Measurements from ENCODE around the gene UGT2B11.
"Not testable (repeated sequence)": the region's sequence is repeated elsewhere in the genome, so short reads cannot be mapped to it uniquely, and the experiment has no call there.

The UGT2B11 gene

DNA sequence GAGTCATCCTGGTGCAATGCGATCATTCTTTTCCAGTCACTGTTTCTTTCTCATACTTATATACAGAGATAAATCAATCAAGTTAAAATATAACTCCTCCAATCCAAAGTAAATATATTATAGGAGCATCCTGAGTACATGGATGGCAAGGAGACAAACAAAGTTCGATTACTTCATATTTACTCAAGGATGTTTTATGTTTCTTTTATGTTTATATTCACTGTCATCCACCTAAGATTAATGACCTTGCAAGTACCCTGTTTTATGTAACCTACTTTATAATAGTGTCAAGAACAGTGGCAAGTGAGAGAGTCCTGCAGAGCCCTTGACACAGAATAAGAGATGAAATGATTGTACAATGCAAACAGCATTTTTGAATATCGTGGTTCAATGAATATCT lies at the start of gene UGT2B11:
UGT2B11 (minus strand) TSS at position 33 of the 400 bp plus-strand sequence; CDS start at position 7, 26 bp downstream.
- TF ChIP-seq, protein P1, sequence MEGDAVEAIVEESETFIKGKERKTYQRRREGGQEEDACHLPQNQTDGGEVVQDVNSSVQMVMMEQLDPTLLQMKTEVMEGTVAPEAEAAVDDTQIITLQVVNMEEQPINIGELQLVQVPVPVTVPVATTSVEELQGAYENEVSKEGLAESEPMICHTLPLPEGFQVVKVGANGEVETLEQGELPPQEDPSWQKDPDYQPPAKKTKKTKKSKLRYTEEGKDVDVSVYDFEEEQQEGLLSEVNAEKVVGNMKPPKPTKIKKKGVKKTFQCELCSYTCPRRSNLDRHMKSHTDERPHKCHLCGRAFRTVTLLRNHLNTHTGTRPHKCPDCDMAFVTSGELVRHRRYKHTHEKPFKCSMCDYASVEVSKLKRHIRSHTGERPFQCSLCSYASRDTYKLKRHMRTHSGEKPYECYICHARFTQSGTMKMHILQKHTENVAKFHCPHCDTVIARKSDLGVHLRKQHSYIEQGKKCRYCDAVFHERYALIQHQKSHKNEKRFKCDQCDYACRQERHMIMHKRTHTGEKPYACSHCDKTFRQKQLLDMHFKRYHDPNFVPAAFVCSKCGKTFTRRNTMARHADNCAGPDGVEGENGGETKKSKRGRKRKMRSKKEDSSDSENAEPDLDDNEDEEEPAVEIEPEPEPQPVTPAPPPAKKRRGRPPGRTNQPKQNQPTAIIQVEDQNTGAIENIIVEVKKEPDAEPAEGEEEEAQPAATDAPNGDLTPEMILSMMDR (conservative IDR thresholded peaks at IDR 0.05; ENCODE audit: control insufficient read depth, insufficient read depth, low read depth, low read length): no peak
- no peak for DNase-seq (ENCODE audit: low read depth)
- no peak within 1 kb of the TSS for H3K4me3 ChIP-seq (ENCODE audit: control insufficient read depth, low read depth, low read length)

DNA sequence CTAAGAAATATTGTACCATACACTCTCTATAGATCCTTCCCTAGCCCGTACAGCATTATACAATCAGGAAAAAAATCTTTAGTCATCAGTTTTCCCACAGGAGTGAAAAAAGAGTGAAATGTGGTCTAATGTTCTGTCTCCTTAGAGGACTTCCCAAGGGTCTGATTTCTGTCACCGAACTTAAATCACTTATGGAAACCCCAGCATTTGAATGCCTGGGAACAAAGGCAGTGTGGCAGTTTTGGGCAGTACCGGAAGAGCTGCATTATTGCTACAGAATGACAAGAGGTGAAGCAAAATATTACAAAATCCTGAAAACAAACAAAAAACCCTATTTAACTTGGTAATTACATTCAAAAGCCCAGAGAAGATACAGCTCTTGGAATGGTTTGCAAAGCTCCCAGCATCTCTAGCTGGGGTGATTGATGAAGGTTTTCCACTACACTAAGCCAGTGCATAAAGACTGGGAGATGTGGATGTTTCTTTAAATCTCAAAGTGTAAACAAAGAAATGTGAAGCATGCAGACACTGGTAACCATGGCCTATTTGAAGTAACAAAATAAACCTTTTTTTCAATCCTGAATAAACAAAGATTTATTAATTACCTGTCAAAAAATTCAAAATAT lies 38.7 kb upstream of the UGT2B11 start:
- not testable (repeated sequence) for DNase-seq (ENCODE audit: low read depth)

DNA sequence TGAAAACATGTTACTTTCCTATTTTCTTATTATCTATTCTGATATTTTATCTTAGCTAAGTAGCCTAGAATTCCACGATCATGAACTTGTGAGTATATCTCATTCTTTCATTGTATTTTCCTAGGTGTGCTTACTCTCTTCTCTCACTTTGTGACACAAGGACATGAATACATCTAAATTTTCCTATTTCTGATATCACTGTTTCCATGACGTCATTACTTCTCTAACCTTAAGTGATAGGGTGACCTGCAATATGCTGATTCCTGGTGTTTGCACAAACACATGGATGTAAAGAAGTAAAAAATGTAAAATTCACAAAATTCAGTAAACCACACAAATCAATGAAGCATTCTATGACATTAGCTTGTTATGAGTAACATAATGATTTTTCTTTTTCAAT lies 36.3 kb upstream of the UGT2B11 start:
- not testable (repeated sequence) for H3K4me3 ChIP-seq (ENCODE audit: control insufficient read depth, low read depth, low read length); DNase-seq (ENCODE audit: low read depth)

More for the DNA sequence above, 38.7 kb upstream of the UGT2B11 start:
- H3K4me3 ChIP-seq (ENCODE audit: control insufficient read depth, low read depth, low read length): not testable (repeated sequence)

DNA sequence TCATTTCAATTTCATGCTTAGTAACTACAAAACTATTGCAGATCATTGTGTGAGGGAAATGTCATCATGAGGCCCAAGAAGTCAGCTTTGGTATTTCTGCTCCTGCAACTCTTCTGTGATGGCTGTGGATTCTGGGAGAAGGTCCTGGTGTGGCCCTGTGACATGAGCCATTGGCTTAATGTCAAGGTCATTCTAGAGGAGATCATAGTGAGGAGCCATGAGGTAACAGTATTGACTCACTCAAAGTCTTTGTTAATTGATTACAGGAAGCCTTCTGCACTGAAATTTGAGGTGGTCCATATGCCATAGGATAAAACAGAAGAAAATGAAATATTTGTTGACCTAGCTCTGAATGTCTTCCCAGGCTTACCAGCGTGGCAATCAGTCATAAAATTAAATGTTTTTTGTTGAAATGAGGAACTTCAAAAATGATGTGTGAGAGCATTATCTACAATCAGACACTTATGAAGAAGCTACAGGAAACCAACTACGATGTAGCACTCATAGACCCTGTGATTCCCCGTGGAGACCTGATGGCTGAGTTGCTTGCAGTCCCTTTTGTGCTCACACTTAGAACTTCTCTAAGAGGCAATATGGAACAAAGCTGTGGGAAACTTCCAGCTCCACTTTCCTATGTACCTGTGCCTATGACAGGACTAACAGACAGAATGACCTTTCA lies 28.2 kb upstream of the UGT2B11 start:
- not testable (repeated sequence) for DNase-seq (ENCODE audit: low read depth); H3K4me3 ChIP-seq (ENCODE audit: control insufficient read depth, low read depth, low read length)

DNA sequence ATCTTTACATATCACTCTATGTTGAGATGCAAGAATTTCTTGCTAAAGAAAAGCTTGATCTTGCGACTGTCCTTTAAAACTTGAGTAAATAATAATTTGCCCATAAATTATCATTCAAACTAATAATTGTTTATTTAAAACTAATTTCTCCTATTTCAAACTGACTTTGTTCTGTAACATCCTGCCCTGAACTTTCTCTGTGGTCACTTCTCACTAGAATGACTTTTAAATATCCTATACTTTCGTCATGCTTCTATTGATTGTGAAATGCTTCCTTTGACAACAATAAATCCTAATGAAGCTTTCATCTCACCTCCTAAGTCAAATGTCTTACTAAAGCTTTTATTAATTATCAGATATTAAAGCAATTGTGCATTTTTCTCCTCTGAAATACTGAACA lies 27.2 kb upstream of the UGT2B11 start:
- not testable (repeated sequence) for DNase-seq (ENCODE audit: low read depth); H3K4me3 ChIP-seq (ENCODE audit: control insufficient read depth, low read depth, low read length)

DNA sequence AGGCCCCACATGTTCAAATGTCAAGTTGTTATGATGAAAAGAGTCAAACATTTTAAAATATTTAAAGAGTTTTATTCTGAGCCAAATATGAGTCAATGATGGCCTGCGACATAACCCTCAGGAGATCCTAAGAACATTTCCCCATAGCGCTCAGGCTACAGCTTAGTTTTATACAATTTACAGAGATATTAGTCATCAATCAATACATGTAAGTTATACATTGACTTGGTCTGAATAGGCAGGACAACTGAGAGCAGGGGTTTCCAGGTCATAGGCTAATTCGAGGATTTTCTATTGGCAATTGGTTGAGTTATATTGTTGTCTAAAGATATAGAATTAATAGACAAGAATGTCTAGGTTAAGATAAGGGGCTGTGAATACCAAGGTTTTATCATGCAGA lies 26.2 kb upstream of the UGT2B11 start:
- H3K4me3 ChIP-seq (ENCODE audit: control insufficient read depth, low read depth, low read length); DNase-seq (ENCODE audit: low read depth): not testable (repeated sequence)

DNA sequence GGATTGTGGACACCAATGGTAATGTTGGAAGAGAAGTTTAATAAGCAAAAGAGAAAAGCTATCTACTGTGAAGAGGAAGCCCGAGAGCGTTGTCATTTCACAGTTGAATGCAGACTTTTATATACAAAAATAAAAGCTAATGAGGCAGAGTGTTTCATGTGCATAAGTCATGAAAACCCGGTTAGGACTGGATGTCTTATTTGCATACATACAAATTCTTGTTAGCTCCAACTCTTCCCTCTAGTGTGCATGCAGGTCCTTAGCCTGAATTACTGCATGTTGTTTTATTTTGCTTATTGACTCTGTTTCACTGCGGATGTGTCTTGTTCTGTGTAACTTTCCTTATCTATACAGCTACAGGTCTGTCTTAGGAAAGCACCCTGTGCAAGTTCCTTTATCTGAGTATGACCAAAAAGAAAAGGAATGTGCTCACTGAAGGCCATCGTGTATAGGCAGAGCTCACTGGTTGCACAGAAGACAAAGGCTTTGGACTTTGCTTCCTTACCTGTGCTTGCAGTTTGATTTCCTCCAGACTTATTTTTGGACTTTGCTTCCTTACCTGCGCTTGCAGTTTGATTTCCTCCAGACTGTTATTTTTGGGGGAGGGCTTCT lies 25.1 kb upstream of the UGT2B11 start:
- TF ChIP-seq, protein P1 (conservative IDR thresholded peaks at IDR 0.05; ENCODE audit: control insufficient read depth, insufficient read depth, low read depth, low read length): no peak
- DNase-seq (ENCODE audit: low read depth): no peak
- H3K4me3 ChIP-seq (ENCODE audit: control insufficient read depth, low read depth, low read length): no peak overlapping the region

DNA sequence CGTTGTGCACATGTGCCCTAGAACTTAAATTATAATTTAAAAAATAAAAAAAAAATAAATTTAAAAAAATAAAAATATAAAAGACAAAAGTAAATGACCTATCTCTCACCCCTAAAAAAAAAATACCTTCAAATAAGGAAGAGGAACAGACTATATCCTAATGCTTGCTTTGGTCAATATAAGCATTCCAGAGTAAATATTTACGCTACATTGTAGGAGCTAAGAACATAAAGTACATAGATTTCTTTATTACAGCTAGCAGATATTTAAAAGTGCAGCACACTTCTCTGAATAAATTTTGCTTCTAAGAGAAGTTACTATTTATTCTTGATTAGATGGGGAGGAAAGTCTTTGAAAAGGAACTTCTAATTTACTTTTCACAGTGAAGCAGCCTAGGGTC lies 24.5 kb upstream of the UGT2B11 start:
- DNase-seq (ENCODE audit: low read depth): no peak
- no peak overlapping the region for H3K4me3 ChIP-seq (ENCODE audit: control insufficient read depth, low read depth, low read length)

DNA sequence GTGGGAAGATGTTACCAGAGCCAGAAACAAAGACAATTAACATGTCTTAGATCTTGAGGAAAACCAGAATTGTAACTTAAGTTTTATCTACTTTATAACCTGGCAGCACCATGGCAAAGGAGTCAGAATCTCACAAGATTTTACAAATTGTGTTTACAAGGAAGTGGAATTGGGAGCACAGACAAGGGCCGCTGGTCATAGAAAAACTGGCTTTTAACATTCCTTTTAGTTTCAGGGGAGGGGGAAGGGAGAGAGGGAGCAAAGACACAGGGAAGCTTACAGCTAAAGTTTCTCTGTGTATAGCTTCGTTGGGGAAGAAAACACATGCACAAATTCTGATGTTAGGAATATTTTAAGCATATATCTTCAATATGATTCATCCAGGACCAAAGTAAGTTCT lies 10.3 kb upstream of the UGT2B11 start:
- H3K4me3 ChIP-seq (ENCODE audit: control insufficient read depth, low read depth, low read length): no peak overlapping the region
- TF ChIP-seq, protein P1 (conservative IDR thresholded peaks at IDR 0.05; ENCODE audit: control insufficient read depth, insufficient read depth, low read depth, low read length): no peak
- DNase-seq (ENCODE audit: low read depth): no peak

More for the DNA sequence above, 24.5 kb upstream of the UGT2B11 start:
- TF ChIP-seq, protein P1 (conservative IDR thresholded peaks at IDR 0.05; ENCODE audit: control insufficient read depth, insufficient read depth, low read depth, low read length): no peak

DNA sequence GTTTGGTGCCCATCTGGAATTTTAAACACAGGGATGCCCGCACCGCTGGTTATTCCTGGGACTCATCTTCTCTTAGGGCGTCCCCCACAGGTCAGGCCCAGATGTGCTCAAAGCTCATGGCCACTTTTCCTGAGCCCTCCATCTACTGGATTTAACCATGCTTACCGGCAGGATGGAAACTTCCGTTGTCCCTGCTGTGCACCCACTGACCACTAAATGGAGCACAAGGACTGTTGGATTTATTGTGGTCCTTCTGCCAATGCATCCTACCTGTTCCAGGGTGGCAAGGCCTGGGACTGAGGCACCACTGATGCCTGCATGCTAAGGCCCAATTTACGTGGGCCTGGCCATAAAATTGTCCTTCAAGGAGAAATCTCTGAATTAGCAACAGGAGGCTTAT lies 8.7 kb upstream of the UGT2B11 start:
- DNase-seq (ENCODE audit: low read depth): not testable (repeated sequence)

DNA sequence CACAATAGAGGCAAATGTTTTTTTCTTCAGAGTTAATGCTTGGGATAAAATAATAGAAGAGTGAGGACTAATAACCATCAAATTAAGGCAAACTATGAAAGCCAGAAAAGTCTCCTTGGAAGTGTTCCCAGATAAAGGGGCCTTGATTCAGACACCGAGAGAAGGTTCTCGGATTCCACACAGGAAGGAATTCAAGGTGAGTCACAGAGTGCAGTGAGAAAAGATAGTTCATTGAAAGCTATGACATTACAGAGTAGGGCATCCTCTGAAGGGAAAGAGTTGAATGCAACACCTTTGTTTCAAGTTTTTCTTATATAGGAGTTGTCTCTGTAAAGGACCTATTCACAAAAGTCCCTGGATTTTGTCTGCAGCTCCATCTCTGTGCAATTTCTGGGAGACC lies 3.9 kb upstream of the UGT2B11 start:
- not testable (repeated sequence) for DNase-seq (ENCODE audit: low read depth); H3K4me3 ChIP-seq (ENCODE audit: control insufficient read depth, low read depth, low read length)

More for the DNA sequence above, 8.7 kb upstream of the UGT2B11 start:
- H3K4me3 ChIP-seq (ENCODE audit: control insufficient read depth, low read depth, low read length): not testable (repeated sequence)

Measured in fibroblast of mammary gland (primary cell).